ENCODE data around the gene LAGE3. TPM values are rescaled to one million over a fixed set of nuclear protein-coding genes. Genes with fewer than 3 reads are reported as not detected.

The LAGE3 gene
- total and polyA plus RNA-seq, 2 of the 8 experiments (the other 6 are each of a cell fraction or from before 2014, with no cell fraction given), result 44.5 to 102 TPM

DNA sequence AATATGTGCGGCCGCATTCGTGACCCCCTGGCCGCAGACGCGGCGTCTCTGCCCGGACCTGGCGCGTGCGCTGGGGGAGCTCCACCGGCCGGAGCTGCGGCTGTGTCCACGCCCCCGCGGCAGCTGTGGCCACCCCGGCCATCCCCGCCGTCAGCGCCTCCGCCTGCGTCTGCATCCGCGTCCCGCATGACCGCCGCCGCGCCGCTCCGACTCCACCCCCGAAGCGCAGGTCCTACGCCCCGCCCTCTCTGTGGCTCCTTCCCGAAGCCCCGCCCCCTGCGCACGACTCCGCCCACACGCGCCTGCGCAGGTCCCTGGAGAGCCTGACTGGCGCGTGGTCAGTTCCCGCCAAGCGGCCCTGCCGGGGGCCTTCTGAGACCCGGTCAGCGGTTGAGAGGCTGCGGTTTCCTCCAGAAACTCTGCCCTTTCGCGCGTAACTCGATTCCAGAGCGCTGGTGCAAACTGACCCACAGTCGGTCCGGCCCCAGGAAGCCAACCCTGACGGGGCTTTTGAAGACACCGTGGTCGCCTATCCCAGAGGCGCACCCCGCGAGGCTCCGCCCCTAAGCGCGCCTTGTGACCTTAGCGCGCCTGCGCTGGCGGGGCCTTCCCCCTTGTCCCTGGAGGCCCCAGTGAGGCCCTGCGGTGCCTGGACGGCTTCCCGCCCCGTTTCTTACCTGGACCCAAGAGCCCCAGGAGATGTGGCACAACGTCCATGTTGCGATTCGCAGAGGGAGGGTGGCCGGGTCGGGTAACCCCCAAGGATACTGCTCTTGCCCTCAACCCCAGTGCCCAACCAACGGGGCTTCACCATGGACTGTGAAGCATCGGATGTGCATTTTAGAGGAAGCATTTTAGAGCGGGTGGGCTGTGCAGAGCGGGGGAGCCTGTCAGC, at the start of gene LAGE3 (continued):
- no peak for TF ChIP-seq HDAC2 (IDR thresholded peaks at IDR 0.05; ENCODE audit: borderline replicate concordance in 1 of 2, low read depth in 2 of 2, low read length in 2 of 2)
- TF ChIP-seq SP1 (IDR thresholded peaks at IDR 0.05; ENCODE audit: low read depth, low read length), result peak; percentile 64
- TF ChIP-seq ASH2L (IDR thresholded peaks at IDR 0.05; ENCODE audit: low read length), result no peak
- peak; percentile 78 for TF ChIP-seq NRF1 (IDR thresholded peaks at IDR 0.05; ENCODE audit: low read depth, low read length)
- peak; percentile 94 for TF ChIP-seq SP4 (IDR thresholded peaks at IDR 0.05; ENCODE audit: low read length)
- no peak; a peak in 1 of 4 replicates for TF ChIP-seq SIN3A (conservative IDR thresholded peaks at IDR 0.05 in 1 of 2, IDR thresholded peaks at IDR 0.05 in 1 of 2; ENCODE audit: low read depth in 1 of 2, low read length in 2 of 2)
- TF ChIP-seq KDM4A (IDR thresholded peaks at IDR 0.05; ENCODE audit: low read depth, low read length, severe bottlenecking), result peak; percentile 41
- TF ChIP-seq PHF8 (conservative IDR thresholded peaks at IDR 0.05; ENCODE audit: low read depth, low read length), result peak; percentile 72; the same call in 1 of the 2 replicates
- TF ChIP-seq TAF7 (optimal IDR thresholded peaks at IDR 0.05; ENCODE audit: borderline replicate concordance, low read depth, low read length), result no peak
- no peak for TF ChIP-seq CBX8 (IDR thresholded peaks at IDR 0.05; ENCODE audit: borderline replicate concordance, low read depth, low read length)
- no peak for TF ChIP-seq TEAD4 (IDR thresholded peaks at IDR 0.05; ENCODE audit: low read depth, low read length)
- TF ChIP-seq EGR1 (IDR thresholded peaks at IDR 0.05; ENCODE audit: borderline replicate concordance, low read depth, low read length), result peak; percentile 12; the same call in 1 of the 2 replicates
- no peak for TF ChIP-seq HDAC6 (IDR thresholded peaks at IDR 0.05; ENCODE audit: low read depth, low read length)
